BLaER1 (cell line): ENCODE results near the gene SUCNR1.

ENCODE experiments used
- H3K27ac ChIP-seq: shearing (Covaris generic); formaldehyde crosslinking; 2 replicates; pipeline ENCODE4 v1.8.1; 2022
- H3K27me3 ChIP-seq: shearing (Covaris generic); formaldehyde crosslinking; 2 replicates; pipeline ENCODE4 v1.8.1; 2022
- H3K36me3 ChIP-seq: shearing (Covaris generic); formaldehyde crosslinking; 2 replicates; pipeline ENCODE4 v1.8.1; 2022
- H3K4me1 ChIP-seq: shearing (Covaris generic); formaldehyde crosslinking; 2 replicates; pipeline ENCODE4 v1.8.1; 2022
- H3K4me2 ChIP-seq: shearing (Covaris generic); formaldehyde crosslinking; 2 replicates; pipeline ENCODE4 v1.8.1; 2022
- H3K4me3 ChIP-seq: shearing (Covaris generic); formaldehyde crosslinking; 2 replicates; pipeline ENCODE4 v1.8.1; 2022
- H3K9ac ChIP-seq: shearing (Covaris generic); formaldehyde crosslinking; 2 replicates; pipeline ENCODE4 v1.8.1; 2022
- H3K9me3 ChIP-seq: shearing (Covaris generic); formaldehyde crosslinking; 2 replicates; pipeline ENCODE4 v1.8.1; 2022
- H4K20me1 ChIP-seq: shearing (Covaris generic); formaldehyde crosslinking; 2 replicates; pipeline ENCODE4 v1.8.1; 2022
- Cebpa-rat ChIP-seq: shearing (Covaris generic); IDR thresholded peaks from 2 replicates; pipeline ENCODE4 v1.8.1; 2022

Gene SUCNR1

GRCh38 chr3:151852074-151852811 lies 21.2 kb upstream of the SUCNR1 start:
- Histone ChIP-seq H3K4me2 (no peak overlapping the region), H3K9ac (no peak overlapping the region), H3K27me3 (no peaks in the 10 kb centered on the region), H3K4me3 (no peak overlapping the region), H3K4me1 (peaks cover 5% of the 10 kb centered on the region; the same call in 1 of the 2 replicates), H4K20me1 (no peaks in the 10 kb centered on the region), H3K27ac (no peak overlapping the region; the same call in 1 of the 2 replicates), H3K36me3 (no peaks in the 10 kb centered on the region), H3K9me3 (peaks cover 26% of the 10 kb centered on the region)
- TF ChIP-seq Cebpa-rat: no peak

- TF ChIP-seq Cebpa-rat: no peak
- Histone ChIP-seq H3K4me3 (no peak overlapping the region), H3K36me3 (no peaks in the 10 kb centered on the region), H3K27ac (no peak overlapping the region), H3K9ac (no peak overlapping the region), H4K20me1 (no peaks in the 10 kb centered on the region), H3K4me2 (no peak overlapping the region), H3K27me3 (no peaks in the 10 kb centered on the region), H3K9me3 (peaks cover 12% of the 10 kb centered on the region), H3K4me1 (peaks cover 5% of the 10 kb centered on the region; the same call in 1 of the 2 replicates)
Measured at GRCh38 chr3:151856118-151856517, 17.3 kb upstream of the SUCNR1 start.

GRCh38 chr3:151856641-151857040 lies 16.8 kb upstream of the SUCNR1 start:
- no peaks in the 10 kb centered on the region for H4K20me1 ChIP-seq

GRCh38 chr3:151859233-151859673 lies 14.2 kb upstream of the SUCNR1 start:
- Histone ChIP-seq H3K27me3 (no peaks in the 10 kb centered on the region), H3K9ac (no peak overlapping the region), H3K9me3 (no peaks in the 10 kb centered on the region), H3K27ac (no peak overlapping the region), H3K4me1 (no peaks in the 10 kb centered on the region), H3K36me3 (no peaks in the 10 kb centered on the region), H4K20me1 (no peaks in the 10 kb centered on the region), H3K4me3 (no peak overlapping the region), H3K4me2 (no peak overlapping the region)
- TF ChIP-seq Cebpa-rat: no peak

More at GRCh38 chr3:151856641-151857040, 16.8 kb upstream of the SUCNR1 start:
- no peaks in the 10 kb centered on the region for H3K27me3 ChIP-seq
- H3K9me3 ChIP-seq: peaks cover 9% of the 10 kb centered on the region
- TF ChIP-seq Cebpa-rat: no peak
- no peak overlapping the region for H3K27ac ChIP-seq
- no peak overlapping the region for H3K9ac ChIP-seq
- no peaks in the 10 kb centered on the region for H3K36me3 ChIP-seq
- H3K4me1 ChIP-seq: peaks cover 5% of the 10 kb centered on the region; the same call in 1 of the 2 replicates
- no peak overlapping the region for H3K4me3 ChIP-seq
- H3K4me2 ChIP-seq: no peak overlapping the region

GRCh38 chr3:151859905-151860304 lies 13.5 kb upstream of the SUCNR1 start:
- Histone ChIP-seq H3K4me2 (no peak overlapping the region), H3K36me3 (no peaks in the 10 kb centered on the region), H3K27me3 (no peaks in the 10 kb centered on the region), H3K4me3 (no peak overlapping the region), H3K9ac (no peak overlapping the region), H4K20me1 (no peaks in the 10 kb centered on the region), H3K9me3 (no peaks in the 10 kb centered on the region), H3K27ac (no peak overlapping the region), H3K4me1 (no peaks in the 10 kb centered on the region)
- no peak for TF ChIP-seq Cebpa-rat

GRCh38 chr3:151863611-151864010 lies 9.8 kb upstream of the SUCNR1 start:
- H3K9ac ChIP-seq: no peak overlapping the region
- H3K4me1 ChIP-seq: no peaks in the 10 kb centered on the region
- H3K4me3 ChIP-seq: no peak overlapping the region
- no peaks in the 10 kb centered on the region for H4K20me1 ChIP-seq
- TF ChIP-seq Cebpa-rat: no peak
- H3K9me3 ChIP-seq: no peaks in the 10 kb centered on the region
- no peaks in the 10 kb centered on the region for H3K36me3 ChIP-seq
- H3K27me3 ChIP-seq: no peaks in the 10 kb centered on the region
- no peak overlapping the region for H3K4me2 ChIP-seq
- H3K27ac ChIP-seq: no peak overlapping the region

GRCh38 chr3:151864423-151865101 lies 8.9 kb upstream of the SUCNR1 start:
- TF ChIP-seq Cebpa-rat: no peak
- no peaks in the 10 kb centered on the region for H3K36me3 ChIP-seq
- H3K9ac ChIP-seq: no peak overlapping the region
- no peaks in the 10 kb centered on the region for H3K9me3 ChIP-seq
- no peaks in the 10 kb centered on the region for H4K20me1 ChIP-seq
- H3K4me2 ChIP-seq: no peak overlapping the region
- no peak overlapping the region for H3K4me3 ChIP-seq
- no peak overlapping the region for H3K27ac ChIP-seq
- no peaks in the 10 kb centered on the region for H3K27me3 ChIP-seq
- H3K4me1 ChIP-seq: no peaks in the 10 kb centered on the region

GRCh38 chr3:151866711-151867410 lies 6.6 kb upstream of the SUCNR1 start:
- H3K4me2 ChIP-seq: no peak overlapping the region
- H3K27ac ChIP-seq: no peak overlapping the region

GRCh38 chr3:151867666-151868065 lies 5.8 kb upstream of the SUCNR1 start:
- no peak overlapping the region for H3K4me2 ChIP-seq
- TF ChIP-seq Cebpa-rat: no peak
- H3K4me3 ChIP-seq: no peak overlapping the region
- H3K9me3 ChIP-seq: no peaks in the 10 kb centered on the region
- H3K27me3 ChIP-seq: no peaks in the 10 kb centered on the region
- no peak overlapping the region for H3K27ac ChIP-seq
- H3K36me3 ChIP-seq: no peaks in the 10 kb centered on the region
- peaks cover 16% of the 10 kb centered on the region for H3K4me1 ChIP-seq
- H4K20me1 ChIP-seq: no peaks in the 10 kb centered on the region
- no peak overlapping the region for H3K9ac ChIP-seq

More at GRCh38 chr3:151866711-151867410, 6.6 kb upstream of the SUCNR1 start:
- Histone ChIP-seq H3K4me1 (peaks cover 8% of the 10 kb centered on the region), H3K27me3 (no peaks in the 10 kb centered on the region), H3K4me3 (no peak overlapping the region), H3K9ac (no peak overlapping the region), H3K36me3 (no peaks in the 10 kb centered on the region), H4K20me1 (no peaks in the 10 kb centered on the region), H3K9me3 (no peaks in the 10 kb centered on the region)
- TF ChIP-seq Cebpa-rat: no peak

GRCh38 chr3:151869181-151869580 lies 4.3 kb upstream of the SUCNR1 start:
- H3K27me3 ChIP-seq: no peaks in the 10 kb centered on the region
- no peak overlapping the region for H3K27ac ChIP-seq
- H3K4me1 ChIP-seq: peaks cover 17% of the 10 kb centered on the region
- H3K9ac ChIP-seq: no peak overlapping the region
- no peaks in the 10 kb centered on the region for H4K20me1 ChIP-seq
- H3K4me2 ChIP-seq: no peak overlapping the region
- H3K9me3 ChIP-seq: no peaks in the 10 kb centered on the region
- no peak for TF ChIP-seq Cebpa-rat
- no peak overlapping the region for H3K4me3 ChIP-seq
- H3K36me3 ChIP-seq: no peaks in the 10 kb centered on the region
